ENCODE data around the gene FAAH. TPM values are rescaled to one million over a fixed set of nuclear protein-coding genes. Genes with fewer than 3 reads are reported as not detected.
"Not testable (repeated sequence)": the region's sequence is repeated elsewhere in the genome, so short reads cannot be mapped to it uniquely, and the experiment has no call there.

Gene FAAH
- polyA plus RNA-seq (ENCODE audit: insufficient read length in 10 of 10), result 10 to 100 TPM in 9 of 10 donors, 1 to 10 TPM in 1; 9.2 to 20.5 (median 14.5) TPM
- long read RNA-seq, donor 1, result 0 reads
- long read RNA-seq, donor 2, partial matches to known transcripts, result 0 of 2 reads
- long read RNA-seq, donor 2, other reads (novel, unspliced or antisense), result 0 of 2 reads
- long read RNA-seq, donor 3, result 0 reads
- long read RNA-seq, donor 4, result 0 reads
- long read RNA-seq, donor 5, partial matches to known transcripts, result 0 of 2 reads
- long read RNA-seq, donor 5, other reads (novel, unspliced or antisense), result 0 of 2 reads
- long read RNA-seq, donor 6, partial matches to known transcripts, result 0 of 1 reads
- long read RNA-seq, donor 6, other reads (novel, unspliced or antisense), result 0 of 1 reads
- long read RNA-seq, donor 7, partial matches to known transcripts, result 0 of 2 reads
- long read RNA-seq, donor 7, other reads (novel, unspliced or antisense), result 0 of 2 reads
- long read RNA-seq, donor 8, result 0 reads
- long read RNA-seq, donor 9, result 0 reads

DNA sequence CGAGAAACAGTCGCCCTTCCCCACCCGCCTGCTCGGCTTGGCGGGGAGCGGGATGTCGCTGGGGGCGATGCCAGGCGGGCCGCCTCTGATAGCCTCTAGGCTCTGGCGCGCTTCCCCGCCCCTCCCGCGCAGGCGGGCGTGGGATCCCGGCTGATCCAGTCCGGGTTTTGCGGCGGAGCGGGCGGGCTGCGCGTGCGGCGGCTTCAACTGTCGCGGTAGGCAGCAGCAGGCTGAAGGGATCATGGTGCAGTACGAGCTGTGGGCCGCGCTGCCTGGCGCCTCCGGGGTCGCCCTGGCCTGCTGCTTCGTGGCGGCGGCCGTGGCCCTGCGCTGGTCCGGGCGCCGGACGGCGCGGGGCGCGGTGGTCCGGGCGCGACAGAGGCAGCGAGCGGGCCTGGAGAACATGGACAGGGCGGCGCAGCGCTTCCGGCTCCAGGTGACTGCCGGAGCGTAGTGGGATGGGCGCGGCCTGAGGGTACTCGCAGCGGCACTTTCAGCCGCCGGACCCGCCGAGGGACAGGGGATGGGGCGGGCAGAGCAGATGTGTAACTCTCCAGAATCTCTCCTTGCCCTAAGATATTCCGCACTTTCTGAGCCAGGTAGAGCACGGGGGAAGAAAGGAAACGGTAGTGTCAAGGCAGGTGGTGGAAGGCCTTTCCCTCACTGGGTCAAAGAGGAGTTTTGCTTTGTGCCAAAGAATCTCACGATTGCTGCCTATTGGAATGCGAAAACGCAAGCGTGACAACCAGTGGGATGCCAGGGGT, at the start of gene FAAH:
TSS of gene FAAH (plus strand) at position 210 of the 764 bp plus-strand sequence. CDS start at position 242, 32 bp downstream.
- DNase-seq, result peak; percentile 44 to 83 (median 66)

DNA sequence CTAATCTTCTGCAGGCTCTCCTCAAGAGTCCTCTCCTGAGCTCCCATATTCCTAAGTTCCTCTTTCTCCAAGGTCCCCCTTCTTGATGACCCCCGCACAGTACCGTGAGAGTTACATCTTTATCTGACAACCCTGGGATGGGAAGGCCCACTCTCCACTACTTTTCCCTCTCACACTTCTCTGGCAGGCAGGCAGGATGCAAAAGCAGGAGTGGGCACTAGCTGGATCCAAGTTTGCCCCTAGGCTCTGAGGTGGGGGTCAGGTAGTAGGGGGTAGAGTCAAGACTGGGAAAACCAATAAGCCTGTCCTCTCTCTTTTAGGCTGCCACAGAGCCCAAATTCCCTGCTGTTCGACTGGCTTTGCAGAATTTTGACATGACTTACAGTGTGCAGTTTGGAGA, 49.6 kb upstream of the FAAH start:
- no peak for DNase-seq

DNA sequence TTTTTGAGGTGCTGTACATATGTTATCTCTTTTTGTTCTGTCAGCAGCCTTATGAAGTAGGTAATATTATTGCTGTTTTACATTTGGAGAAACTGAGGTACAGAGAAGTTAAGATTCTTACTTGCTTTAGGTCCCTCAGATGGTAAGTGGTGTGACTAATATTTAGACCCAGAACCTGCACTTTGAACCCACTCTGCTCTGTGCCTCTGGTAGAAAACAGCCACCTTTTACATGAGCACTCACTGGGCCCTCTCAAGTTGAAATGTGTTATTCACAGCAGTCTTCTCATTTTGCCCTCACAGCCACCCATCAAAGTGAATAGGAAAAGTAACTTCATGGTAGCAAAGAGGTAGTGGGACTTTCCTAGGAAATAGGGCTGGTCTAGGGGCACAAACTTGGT, 48.8 kb upstream of the FAAH start:
- DNase-seq, result no peak

DNA sequence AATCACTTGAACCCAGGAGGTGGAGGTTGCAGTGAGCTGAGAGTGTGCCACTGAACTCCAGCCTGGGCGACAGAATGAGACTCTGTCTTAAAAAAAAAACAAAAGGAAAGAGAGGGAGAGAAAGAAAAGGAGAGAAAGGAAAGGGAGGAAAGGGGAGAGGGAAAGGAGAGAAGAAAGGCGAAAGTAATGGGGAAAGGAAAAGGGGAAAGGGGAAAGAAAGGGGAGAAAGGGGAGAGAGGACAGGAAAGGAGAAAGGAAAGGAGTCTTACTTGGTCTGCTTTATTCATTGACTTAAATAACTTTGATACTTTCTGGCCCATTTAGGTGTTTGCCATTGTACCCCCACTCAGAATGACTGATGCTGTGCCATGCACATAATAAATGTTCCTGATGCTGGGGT, 41.8 kb upstream of the FAAH start:
- no peak for DNase-seq

DNA sequence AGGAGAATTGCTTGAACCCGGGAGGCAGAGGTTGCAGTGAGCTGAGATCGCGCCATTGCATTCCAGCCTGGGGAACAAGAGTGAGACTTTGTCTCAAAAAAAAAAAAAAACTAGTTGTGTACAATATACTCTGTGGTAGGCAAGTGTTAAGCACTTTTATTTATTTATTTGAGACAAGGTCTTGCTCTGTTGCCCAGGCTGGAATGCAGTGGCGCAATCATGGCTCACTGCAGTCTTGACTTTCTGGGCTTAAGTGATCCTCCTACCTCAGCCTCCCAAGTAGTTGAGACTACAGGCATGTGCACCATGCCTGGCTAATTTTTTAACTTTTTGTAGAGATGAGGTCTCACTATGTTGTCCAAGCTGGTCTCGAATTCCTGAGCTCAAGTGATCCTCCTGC, 38.2 kb upstream of the FAAH start:
- DNase-seq, result not testable (repeated sequence)

DNA sequence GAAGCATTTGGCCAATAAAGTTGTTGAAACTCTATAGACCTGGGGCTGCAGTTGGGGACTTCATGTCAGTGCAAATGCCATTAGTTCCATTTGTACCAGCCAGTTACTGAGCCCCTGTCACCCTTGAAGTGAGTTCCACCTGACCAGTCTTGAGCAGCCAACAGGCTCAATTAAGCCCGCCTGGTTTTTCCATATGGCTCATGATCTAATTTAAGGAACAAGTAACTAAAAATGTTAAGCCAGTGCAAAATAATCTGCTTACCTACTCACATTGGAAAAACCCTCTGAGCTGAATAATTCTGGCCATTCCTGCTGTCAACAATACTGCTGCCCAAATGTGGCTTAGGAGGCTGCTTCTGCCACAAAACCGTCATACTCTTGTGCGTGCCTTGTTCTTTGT, 32.0 kb upstream of the FAAH start:
- no peak for DNase-seq

DNA sequence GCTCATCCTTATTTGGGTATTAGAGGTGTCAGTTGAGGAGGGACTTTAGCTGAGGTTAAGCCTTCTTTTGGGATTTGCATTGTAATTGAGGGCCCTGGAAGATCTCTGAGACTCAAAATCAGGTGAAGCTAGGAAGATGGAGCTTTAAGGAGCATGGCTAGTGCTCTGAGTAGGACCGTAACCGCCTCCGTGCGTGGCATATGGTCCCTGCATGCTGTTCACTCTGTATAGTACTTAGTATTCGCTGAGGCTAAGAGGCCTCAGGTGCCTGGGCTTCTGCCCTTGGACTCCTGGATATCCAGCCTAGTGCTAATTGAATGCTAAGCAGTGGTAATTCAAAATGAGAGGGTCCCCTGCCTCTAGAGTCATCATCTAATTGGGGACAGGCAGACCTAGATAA, 31.0 kb upstream of the FAAH start:
- no peak for DNase-seq

DNA sequence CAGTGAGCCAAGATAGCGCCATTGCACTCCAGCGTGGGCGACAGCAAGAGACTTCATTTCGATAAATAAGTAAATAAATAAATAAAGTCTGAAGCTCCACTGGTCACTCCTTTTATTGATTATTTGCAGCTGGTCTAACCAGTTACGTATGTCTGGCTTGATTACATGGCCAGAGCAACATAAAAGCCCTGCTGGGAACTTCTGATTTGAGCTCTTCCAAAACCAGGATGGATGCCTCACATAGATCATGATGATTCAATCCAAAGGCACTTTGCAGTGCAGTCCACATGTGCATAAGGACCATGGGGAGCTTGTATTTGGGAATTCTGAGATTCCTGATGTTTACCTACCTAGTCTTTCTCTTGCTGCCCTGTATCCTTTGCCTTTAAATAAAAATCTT, 29.5 kb upstream of the FAAH start:
- peak in 1 of 3 donors; percentile 6 for DNase-seq

DNA sequence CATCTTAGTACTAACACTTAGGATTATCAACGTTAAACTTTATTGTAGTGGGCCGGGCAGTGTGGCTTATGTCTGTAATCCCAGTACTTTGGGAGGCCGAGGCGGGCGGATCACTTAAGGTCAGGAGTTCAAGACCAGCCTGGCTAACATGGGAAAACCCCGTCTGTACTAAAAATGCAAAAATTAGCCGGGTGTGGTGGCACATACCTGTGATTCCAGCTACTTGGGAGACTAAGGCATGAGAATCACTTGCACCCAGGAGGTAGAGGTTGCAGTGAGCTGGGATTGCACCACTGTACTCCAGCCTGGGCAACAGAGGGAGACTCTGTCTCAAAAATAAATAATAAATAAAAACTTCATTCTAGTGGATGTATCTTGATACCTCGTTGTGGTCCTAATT, 28.3 kb upstream of the FAAH start:
- not testable (repeated sequence) for DNase-seq

DNA sequence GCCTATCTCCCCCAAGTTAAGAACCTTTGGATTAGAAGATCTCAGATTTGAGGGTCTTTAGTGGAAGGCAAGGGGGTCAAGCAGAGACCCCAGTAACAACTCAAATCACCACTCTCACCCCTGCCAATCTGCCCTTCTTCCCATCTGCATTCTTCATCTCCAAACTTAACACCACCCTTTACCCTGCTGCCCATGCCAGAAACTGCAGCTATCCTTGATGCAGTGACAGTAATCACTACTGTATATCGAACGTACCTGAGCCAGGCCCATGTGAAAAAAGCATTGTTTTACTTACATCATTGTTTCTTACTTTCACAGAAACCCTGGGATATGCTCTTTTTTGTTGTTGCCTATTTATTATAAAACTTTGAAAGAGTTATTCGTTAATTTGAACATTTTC, 27.0 kb upstream of the FAAH start:
- DNase-seq, result no peak

DNA sequence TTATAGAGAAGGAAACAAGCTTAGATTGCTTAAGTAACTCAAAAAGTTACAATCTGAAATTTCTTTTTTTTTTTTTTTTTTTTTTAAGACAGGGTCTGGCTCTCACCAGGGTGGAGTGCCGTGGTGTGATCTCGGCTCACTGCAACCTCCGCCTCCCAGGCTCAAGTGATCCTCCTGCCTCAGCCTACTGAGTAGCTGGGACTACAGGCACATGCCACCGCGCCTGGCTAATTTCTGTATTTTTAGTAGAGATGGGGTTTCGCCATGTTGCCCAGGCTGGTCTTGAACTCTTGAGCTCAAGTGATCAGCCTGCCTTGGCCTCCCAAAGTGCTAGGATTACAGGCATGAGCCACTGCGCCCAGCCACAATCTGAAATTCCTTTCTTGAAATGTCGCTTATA, 26.4 kb upstream of the FAAH start:
- not testable (repeated sequence) for DNase-seq

DNA sequence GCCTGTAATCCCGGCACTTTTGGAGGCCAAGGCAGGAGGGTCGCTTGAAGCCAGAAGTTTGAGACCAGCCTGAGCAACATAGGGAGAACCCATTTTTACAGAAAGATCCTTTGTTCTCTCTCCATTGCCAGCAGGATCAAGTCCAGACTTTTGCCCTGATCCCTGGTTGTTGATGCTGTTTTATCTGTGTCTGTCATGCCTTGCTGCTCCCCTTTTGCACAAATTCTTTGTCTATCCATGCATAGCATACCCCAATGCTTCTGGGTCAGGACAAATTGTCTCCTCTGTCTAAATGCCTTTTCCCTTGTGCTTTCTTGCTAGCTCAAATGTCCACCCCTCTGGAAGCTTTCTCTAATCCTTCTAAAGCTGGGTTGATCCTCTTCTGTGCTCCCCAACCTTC, 25.3 kb upstream of the FAAH start:
- no peak for DNase-seq

DNA sequence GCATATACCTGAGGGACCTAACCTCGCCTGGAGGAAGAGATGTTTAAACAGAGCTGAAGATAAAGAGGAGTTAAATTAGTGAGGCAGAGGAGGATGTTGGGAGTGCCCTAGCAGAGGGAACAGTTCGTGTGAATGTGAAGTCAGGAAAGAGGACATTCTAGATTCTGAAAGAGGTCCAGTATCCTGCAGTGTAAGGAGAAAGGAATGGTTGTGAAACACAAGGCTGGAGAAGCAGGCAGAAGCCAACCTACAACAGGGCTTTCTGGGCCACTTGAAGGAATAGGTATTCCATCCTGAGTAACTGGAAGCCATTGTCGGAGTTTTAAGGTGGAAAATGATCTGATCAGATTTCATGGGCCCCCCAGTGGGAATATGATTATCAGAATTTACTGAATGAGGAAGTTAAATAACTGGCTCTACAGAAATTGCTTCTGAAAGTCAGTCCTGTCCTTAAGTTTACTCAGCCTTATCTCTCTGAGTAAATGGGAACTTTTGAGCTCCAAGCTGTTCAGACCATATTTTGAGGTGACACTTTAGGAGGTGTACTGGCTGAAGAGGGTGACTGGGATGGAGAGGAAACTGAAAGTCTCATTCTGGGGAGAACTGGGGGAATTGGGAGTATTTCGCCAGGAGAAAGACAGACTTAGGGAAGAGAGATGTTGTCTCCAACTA, 24.4 kb upstream of the FAAH start:
- DNase-seq, result no peak

DNA sequence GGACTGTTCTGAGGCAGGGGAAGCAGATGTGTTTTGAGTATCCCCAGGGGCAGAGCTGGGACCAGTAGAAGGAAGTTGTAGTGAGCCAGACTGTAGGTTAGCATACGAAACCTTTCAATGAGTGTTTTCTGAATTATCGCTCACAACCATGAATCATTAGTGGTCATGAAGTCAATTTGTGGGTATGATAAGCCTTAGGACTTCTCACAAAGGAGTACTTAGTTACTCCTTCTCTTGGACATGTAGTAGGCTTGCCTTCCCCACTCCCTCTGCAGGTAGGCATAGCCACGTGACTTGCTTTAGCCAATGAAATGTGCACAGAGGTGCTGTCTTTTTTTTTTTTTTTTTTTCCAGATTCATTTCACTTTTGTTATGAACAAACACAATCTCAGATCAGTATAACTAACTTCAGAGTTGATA, 23.9 kb upstream of the FAAH start:
- DNase-seq, result peak in 1 of 3 donors; percentile 29

DNA sequence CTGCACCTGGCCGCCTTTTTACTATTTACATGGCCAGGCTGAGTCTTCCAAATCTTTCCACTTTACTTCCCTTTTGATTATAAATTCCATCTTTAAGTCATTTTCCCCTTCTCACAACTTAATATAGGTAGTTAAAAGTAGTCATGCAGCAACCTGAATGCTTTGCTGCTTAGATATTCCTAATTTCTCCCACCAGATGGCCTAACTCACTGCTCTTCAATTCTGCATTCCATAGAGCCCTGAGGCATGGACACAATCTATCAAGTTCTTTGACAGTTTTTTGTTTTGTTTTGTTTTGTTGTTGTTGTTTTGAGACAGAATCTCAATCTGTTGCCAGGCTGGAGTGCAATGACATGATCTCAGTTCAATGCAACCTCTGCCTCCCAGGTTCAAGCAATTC, 21.7 kb upstream of the FAAH start:
- no peak for DNase-seq

DNA sequence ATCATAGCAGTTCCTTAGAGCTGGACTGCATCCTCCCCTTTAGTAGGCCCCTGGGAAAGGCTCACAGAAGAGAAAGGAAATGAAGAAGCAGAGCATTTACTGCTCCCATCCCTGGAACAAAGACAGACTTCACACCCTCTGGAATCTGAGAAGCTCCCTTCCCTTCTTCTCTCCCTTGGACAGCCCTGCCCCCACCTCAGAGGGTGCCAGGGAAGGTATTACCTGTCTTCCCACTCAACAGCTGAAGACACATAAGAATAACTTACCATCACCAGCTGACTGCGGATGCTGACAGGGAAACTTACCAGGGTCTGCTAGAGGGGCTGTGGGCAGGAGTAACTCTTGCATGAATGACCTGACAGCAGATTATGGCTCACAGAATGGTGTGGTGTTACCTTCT, 14.1 kb upstream of the FAAH start:
- no peak for DNase-seq

DNA sequence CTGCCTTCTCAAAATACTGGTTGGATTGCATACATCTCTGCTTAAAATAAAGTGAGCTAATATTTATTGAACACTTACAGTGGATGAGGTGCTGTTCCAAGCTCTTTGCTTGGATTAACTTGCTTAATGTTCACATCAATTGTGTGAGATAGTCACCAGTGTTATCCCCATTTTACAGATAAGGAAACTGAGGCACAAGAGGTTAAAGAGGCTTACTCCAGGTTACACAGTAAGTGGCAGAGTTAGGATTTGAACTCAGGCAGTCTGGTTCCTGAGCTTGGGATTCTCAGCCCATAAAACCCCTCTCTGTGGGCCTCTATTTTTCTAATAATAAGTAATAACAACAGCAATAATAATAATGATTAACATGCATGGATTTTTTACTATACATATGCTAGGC, 13.6 kb upstream of the FAAH start:
- DNase-seq, result no peak

DNA sequence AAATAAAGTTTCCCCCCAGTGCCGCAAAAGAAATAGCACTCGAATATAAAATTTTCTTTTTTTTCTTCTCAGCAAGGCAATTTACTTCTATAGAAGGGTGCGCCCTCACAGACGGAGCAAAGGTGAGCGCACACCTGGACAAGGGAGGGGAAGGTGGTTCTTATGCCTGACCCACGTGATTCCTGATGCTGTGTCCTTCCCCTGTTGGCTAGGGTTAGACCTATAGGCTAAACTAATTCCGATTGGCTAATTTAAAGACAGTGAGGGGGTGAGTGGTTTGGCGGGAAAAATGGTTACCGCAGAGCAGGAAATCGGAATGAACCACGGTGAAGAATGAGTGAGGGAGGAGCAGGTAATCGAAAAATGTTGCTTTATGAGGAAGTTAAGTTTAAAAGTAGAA, 607 bp upstream of the FAAH start:
- DNase-seq, result no peak

DNA sequence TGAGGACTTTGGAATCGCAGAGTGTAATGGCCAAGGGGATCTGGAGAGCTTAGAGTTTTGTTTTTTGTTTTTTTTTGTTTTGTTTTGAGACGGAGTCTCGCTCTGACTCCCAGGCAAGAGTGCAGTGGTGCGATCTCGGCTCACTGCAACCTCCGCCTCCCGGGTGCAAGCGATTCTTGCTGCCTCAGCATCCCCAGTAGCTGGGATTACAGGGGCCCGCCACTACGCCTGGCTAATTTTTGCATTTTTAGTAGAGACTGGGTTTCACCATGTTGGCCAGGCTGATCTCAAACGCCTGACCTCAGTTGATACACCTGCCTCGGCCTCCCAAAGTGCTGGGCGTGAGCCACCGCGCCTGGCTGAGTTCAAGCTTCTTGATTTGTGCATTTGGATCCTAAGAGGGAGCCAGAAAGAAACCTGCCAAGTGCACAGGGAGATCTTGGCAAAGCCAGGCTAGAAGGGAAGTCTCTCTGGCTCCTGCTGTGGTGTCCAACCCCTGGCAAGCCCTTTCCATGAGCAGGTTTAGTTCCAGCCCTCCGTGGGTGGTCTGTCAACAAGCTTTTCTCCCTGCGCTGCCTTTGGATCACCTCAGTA, 852 bp downstream of the FAAH start:
- peak in 1 of 3 donors; percentile 54 for DNase-seq

DNA sequence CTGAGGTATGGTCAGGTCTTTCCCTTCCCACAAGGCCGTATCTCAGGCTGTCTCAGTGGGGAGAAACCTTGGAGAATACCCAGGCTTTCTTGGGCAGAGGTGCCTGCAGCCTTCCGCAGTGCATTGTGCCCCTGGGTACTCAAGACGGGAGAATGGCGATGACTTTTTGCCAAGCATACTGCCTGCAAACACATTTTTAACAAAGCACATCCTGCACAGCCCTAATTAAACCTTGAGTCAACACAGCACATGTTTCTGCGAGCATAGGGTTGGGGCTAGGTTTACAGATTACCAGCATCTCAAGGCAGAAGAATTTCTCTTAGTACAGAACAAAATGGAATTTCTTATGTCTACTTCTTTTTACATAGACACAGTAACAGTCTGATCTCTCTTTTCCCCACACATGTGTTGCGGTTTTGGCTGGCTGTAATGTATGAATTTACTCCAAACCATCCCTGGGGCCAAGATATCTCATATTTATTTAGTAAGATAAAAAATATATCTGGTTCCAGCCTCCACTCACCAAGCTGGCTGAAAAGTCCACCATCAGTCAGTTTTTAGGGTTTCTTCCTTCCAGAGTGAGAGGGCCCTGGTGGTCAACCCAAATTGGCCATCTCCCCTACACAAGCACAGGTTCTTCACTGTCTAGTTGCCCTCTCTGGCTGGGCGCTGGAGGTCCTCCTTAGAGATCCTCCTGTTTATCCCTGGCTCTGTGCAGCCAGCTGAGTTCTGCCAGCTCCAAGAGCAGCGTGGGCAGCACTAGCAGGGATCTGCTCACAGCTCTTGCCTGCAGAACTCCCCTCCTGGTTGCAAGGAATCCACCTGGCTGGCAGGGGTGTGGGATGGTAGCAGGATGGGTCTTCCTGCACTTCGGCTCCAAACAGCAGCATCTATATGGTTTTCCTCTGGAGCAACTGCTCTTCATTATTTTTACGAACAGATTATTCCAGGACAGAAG, 2.6 kb downstream of the FAAH start:
- DNase-seq, result peak in 1 of 3 donors; percentile 35

DNA sequence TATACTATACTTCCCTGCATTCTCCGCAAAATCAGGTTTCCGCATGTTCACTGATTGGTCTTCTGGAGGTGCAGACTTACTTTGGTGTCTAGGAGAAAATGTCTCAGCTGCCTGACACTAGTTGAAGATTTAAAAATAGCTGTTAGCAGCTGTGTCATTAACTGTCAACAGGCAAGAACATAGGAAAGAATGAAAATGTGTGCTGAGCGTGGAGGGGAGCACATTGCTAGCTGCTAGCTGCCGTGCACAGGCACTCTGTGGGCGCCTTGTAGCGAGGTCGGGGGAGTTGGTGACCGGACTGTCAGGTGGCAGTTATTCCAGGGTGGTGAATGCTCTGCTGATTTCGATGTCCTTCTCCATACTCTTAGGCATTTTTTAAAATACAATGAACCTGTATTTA, 5.2 kb downstream of the FAAH start:
- DNase-seq, result no peak
